Spinal cord (tissue), 10 donors: ENCODE results near the gene NT5C3A. TPM values are rescaled to one million over a fixed set of nuclear protein-coding genes. Genes with fewer than 3 reads are reported as not detected.

Experiments
- DNase-seq, 6 donors: peaks; one replicate each; pipeline versions ENCODE4 v3.0.0 to v3.0.0-alpha.2; 2013 to 2015; ENCODE audit warnings: low spot score in 6 of 6, low read depth in 4 of 6
- H3K27ac ChIP-seq: one replicate; pipeline ENCODE4 v1.5.1; 2013; ENCODE audit warnings: low read depth, low read length, control low read depth
- H3K27me3 ChIP-seq: one replicate; pipeline ENCODE4 v1.6.1; 2013; ENCODE audit warnings: low read length; ENCODE audit not compliant: control insufficient read depth, insufficient read depth
- H3K36me3 ChIP-seq: one replicate; pipeline ENCODE4 v1.6.1; 2013; ENCODE audit warnings: low read length; ENCODE audit not compliant: control insufficient read depth, insufficient read depth
- H3K4me1 ChIP-seq: one replicate; pipeline ENCODE4 v1.6.1; 2013; ENCODE audit warnings: low read length; ENCODE audit not compliant: control insufficient read depth, insufficient read depth
- H3K4me3 ChIP-seq: one replicate; pipeline ENCODE4 v1.5.1; 2013; ENCODE audit warnings: low read depth, low read length, control low read depth
- H3K9me3 ChIP-seq: one replicate; pipeline ENCODE4 v1.6.1; 2013; ENCODE audit warnings: low read length; ENCODE audit not compliant: control insufficient read depth, insufficient read depth
- WGBS: methylation state at CpG from one replicate; pipeline ENCODE4 v1.1.5; 2013; ENCODE audit warnings: missing lambda C conversion rate; ENCODE audit not compliant: insufficient coverage; 5-methylcytosine and 5-hydroxymethylcytosine counted together
- polyA plus RNA-seq, 2 donors: library from polyadenylated mRNA; unstranded; fragments of 120-200 nt; gene quantifications; one replicate each; pipeline ENCODE4 v1.2.1, GENCODE V29; 2013; ENCODE audit not compliant: insufficient read length in 2 of 2
- total RNA-seq, 2 donors: library from RNA; depleted of rRNA in 1 of 2; stranded (reverse); fragments of 120-200 nt in 1 of 2; fragments of >200 nt in 1 of 2; gene quantifications; one replicate each; pipeline versions ENCODE4 v1.2.3 to v1.2.4, GENCODE V29; 2013 to 2014
- donor health status: healthy.

Gene NT5C3A
- total and polyA plus RNA-seq, 4 donors: 28.3 to 52.6 (median 46.7) TPM

DNA sequence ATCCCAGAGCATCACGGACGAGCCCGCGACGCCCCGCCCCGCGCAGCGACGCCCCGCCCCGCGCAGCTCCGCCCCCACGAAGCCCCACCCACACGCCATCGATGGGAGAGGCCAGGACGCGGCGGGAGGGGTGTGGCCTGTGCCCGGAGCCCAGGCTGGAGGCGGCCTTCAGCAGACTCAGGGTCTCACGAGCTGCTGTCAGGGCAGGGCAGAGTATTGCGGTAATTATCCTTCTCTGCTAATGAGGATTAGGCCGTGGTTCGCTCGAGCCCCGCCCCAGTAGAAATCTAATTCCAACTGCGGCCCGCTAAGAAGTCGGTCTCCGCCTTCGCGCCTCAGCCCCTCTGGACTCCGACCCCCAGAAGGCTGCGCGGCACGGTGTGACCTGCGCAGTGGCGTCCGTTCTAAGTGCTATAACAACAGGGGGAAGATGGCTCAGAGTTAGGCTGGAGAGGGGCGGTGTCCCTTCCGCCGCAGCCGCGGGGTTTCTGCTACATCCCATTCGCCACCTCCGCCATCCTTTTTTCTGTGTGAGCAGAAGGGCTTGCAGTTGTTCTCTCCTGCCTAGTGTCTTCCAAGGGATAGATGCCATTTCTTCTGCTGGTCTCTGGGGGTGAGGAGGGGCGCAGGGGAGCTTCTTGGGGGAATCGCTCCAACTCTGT is 337 bp upstream of the NT5C3A start:
- H3K27me3 ChIP-seq: no peaks in the 10 kb centered on the region
- no peaks in the 10 kb centered on the region for H3K36me3 ChIP-seq
- H3K4me3 ChIP-seq: peak overlapping the region; percentile 83
- peaks cover 4% of the 10 kb centered on the region for H3K9me3 ChIP-seq
- H3K27ac ChIP-seq: peak overlapping the region; percentile 99
- H3K4me1 ChIP-seq: peaks cover 4% of the 10 kb centered on the region
- DNase-seq: peak; percentile 90 to 98 (median 93)
- 0% methylated on average over 46 of the region's 50 CpGs for WGBS

- H3K9me3 ChIP-seq: peaks cover 4% of the 10 kb centered on the region
- DNase-seq: peak in 1 of 6 donors; percentile 3
- WGBS: 60% methylated on average over 1 of the region's 8 CpGs
- peak overlapping the region; percentile 99 for H3K27ac ChIP-seq
- peaks cover 4% of the 10 kb centered on the region for H3K4me1 ChIP-seq
- peak overlapping the region; percentile 83 for H3K4me3 ChIP-seq
- H3K27me3 ChIP-seq: no peaks in the 10 kb centered on the region
- H3K36me3 ChIP-seq: no peaks in the 10 kb centered on the region
Observed at GRCh38 chr7:33061282-33061937, 1.2 kb downstream of the NT5C3A start.

- Histone ChIP-seq H3K27ac (no peak overlapping the region), H3K36me3 (no peaks in the 10 kb centered on the region), H3K4me1 (peaks cover 4% of the 10 kb centered on the region), H3K9me3 (no peaks in the 10 kb centered on the region), H3K4me3 (no peak overlapping the region), H3K27me3 (no peaks in the 10 kb centered on the region)
- 37% methylated on average over 3 of the region's 4 CpGs for WGBS
- no peak for DNase-seq
Observed at GRCh38 chr7:33059635-33060034, 2.9 kb downstream of the NT5C3A start.

DNA sequence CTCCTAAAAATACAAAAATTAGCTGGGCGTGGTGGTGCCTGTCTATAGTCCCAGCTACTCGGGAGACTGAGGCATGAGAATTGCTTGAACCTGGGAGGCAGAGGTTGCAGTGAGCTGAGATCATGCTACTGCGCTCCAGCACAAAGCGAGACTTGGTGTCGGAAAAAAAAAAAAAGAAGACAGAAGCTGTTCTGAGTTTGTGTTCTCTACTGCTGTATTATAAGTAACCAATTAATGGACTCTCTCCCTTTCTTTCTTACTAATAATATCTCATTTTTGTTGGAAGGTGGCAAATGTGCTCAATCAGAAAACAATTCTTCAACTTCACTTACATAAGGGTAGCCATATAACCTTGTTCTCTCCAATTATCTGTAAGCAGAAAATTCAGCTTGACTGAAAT is 7.4 kb downstream of the NT5C3A start:
- whole genome bisulfite sequencing: no CpG with 5 or more reads among the region's 5 CpGs
- H3K9me3 ChIP-seq: no peaks in the 10 kb centered on the region
- H3K4me1 ChIP-seq: no peaks in the 10 kb centered on the region
- no peaks in the 10 kb centered on the region for H3K36me3 ChIP-seq
- H3K4me3 ChIP-seq: no peak overlapping the region
- H3K27me3 ChIP-seq: no peaks in the 10 kb centered on the region
- no peak for DNase-seq
- H3K27ac ChIP-seq: no peak overlapping the region

DNA sequence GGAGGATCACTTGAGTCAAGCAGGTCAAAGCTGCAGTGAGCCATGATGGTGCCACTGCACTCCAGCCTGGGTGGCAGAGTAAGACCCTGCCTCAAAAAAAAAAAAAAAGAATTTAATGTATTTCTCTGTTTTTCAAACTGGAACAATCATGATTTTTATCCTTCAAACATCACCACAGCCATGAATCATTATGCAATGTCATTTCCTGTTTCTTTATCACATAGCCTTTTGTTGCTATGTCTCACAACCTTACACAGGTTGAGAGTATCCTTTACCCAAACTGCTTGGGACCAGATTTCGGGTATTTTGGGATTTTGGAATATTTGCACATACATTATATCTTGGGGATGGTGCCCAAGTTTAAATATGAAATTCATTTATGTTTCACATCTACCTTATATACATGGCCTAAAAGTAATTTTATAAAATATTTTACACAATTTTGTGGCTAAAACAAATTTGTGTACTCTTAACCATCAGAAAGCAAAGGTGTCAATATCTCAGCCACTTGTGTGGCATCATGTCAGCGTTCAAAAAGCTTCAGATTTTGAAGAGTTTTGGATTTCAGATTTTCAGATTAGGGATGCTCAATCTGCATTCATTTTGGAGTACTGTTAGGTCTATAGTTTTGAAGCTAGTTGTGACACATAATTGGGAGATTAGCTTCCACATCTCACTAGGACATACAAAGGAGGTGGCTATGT is 8.2 kb downstream of the NT5C3A start:
- 100% methylated on average over 1 of the region's 2 CpGs for WGBS
- no peak for DNase-seq
- H3K4me1 ChIP-seq: no peaks in the 10 kb centered on the region
- H3K9me3 ChIP-seq: no peaks in the 10 kb centered on the region
- no peaks in the 10 kb centered on the region for H3K27me3 ChIP-seq
- H3K36me3 ChIP-seq: no peaks in the 10 kb centered on the region
- H3K4me3 ChIP-seq: no peak overlapping the region
- no peak overlapping the region for H3K27ac ChIP-seq

DNA sequence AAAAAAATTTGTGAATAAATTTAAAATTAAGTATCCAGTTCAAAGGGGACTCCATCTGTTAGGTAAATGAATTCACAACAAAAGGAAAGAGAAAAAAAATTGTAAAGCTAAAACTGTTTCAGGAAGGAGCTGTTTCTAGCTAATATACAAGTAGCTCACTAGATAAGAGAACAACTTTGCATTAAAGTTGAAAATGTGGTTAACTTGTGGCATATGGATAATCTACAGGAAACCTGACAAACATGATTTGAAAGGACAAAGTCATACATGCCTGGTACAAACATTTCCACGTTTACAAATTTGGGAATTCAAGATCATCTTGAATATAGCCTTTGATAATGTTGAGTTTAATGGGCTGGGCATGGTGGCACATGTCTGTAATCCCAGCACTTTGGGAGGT is 8.9 kb downstream of the NT5C3A start:
- H3K4me1 ChIP-seq: no peaks in the 10 kb centered on the region
- H3K4me3 ChIP-seq: no peak overlapping the region
- no peaks in the 10 kb centered on the region for H3K27me3 ChIP-seq
- no peak overlapping the region for H3K27ac ChIP-seq
- no peaks in the 10 kb centered on the region for H3K36me3 ChIP-seq
- WGBS: no CpG with 5 or more reads among the region's 1 CpG
- no peaks in the 10 kb centered on the region for H3K9me3 ChIP-seq
- no peak for DNase-seq

DNA sequence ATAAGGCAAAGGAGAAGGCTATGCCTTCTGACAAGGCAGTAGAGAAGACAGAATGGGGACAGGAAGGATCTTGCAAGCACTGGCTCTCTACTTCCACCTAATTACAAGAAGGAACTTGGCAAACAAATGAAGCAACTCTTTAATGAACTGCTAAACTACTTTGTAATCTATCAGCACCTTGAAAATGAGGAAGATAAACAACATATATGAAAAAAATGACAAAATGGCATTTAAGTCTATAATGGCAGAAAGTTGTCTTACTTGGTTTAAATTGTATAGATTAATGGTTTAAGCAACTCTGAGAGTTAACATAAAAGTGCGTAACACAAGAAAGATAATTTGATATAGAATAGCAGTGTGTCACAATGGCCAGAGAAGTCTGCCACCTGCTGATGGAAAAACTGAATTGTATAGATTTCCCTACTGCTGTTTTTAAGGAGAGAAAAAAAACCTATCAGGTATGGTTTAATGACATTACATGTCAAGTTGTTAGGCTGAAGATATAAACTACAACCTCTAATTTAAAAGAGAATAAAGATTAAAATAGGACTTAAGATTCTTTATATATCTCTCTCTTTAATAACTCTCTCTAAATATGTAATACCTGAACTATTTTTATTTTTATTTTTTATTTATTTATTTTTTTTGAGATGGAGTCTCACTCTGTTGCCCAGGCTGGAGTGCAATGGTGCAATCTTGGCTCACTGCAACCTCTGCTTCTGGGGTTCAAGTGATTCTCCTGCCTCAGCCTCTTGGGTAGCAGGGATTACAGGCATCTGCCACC is 11.8 kb downstream of the NT5C3A start:
- H3K4me3 ChIP-seq: no peak overlapping the region
- no peak overlapping the region for H3K27ac ChIP-seq
- H3K9me3 ChIP-seq: no peaks in the 10 kb centered on the region
- no peaks in the 10 kb centered on the region for H3K36me3 ChIP-seq
- DNase-seq: peak in 3 of 6 donors; percentile 31 to 83 (median 69)
- H3K4me1 ChIP-seq: no peaks in the 10 kb centered on the region
- 0% methylated on average over 1 of the region's 1 CpG for WGBS
- no peaks in the 10 kb centered on the region for H3K27me3 ChIP-seq

- H3K27me3 ChIP-seq: no peaks in the 10 kb centered on the region
- WGBS: no CpG with 5 or more reads among the region's 1 CpG
- no peak for DNase-seq
- no peaks in the 10 kb centered on the region for H3K9me3 ChIP-seq
- H3K36me3 ChIP-seq: no peaks in the 10 kb centered on the region
- no peak overlapping the region for H3K27ac ChIP-seq
- no peak overlapping the region for H3K4me3 ChIP-seq
- H3K4me1 ChIP-seq: no peaks in the 10 kb centered on the region
Observed at GRCh38 chr7:33048704-33049103, 13.9 kb downstream of the NT5C3A start.

GRCh38 chr7:33048257-33048656 is 14.3 kb downstream of the NT5C3A start:
- no peaks in the 10 kb centered on the region for H3K4me1 ChIP-seq
- no CpG with 5 or more reads among the region's 3 CpGs for WGBS
- no peak for DNase-seq

More at GRCh38 chr7:33048257-33048656, 14.3 kb downstream of the NT5C3A start:
- H3K4me3 ChIP-seq: no peak overlapping the region
- H3K27ac ChIP-seq: no peak overlapping the region
- H3K27me3 ChIP-seq: no peaks in the 10 kb centered on the region
- no peaks in the 10 kb centered on the region for H3K9me3 ChIP-seq
- no peaks in the 10 kb centered on the region for H3K36me3 ChIP-seq
